Endothelial cell of umbilical vein (primary cell): ENCODE data around the gene SYTL5. TPM values are rescaled to one million over a fixed set of nuclear protein-coding genes. Genes with fewer than 3 reads are reported as not detected.

Experiments used
- BruUV-seq: library from RNA; stranded (reverse); fragments of 400-500 nt; replicated peaks from 2 replicates; lab custom pipeline; 2021; lab: Mats Ljungman, UMichigan
- CTCF ChIA-PET: fragments of 300-600, 350-600 bp; sonication (Branson Sonifier 250); formaldehyde crosslinking; loops from one replicate; lab custom pipeline; 2021; ENCODE audit warnings: antibody characterized with exemption, inconsistent platforms; lab: Charles Lee
- POLR2A ChIA-PET: fragments of 300-600, 350-600 bp; sonication (Branson Sonifier 250); formaldehyde crosslinking; loops from one replicate; lab custom pipeline; 2021; ENCODE audit warnings: antibody characterized with exemption, inconsistent platforms; lab: Charles Lee
- DNase-seq: peaks from one replicate; pipeline ENCODE4 v3.0.0-alpha.2; 2011; ENCODE audit warnings: low read depth, low spot score
- FAIRE-seq: peaks from 2 replicates; lab custom pipeline; 2011; peaks lifted over from hg19 to GRCh38; lab: Jason Lieb, UNC
- H2AFZ ChIP-seq: 2 replicates; pipeline ENCODE4 v1.6.0; 2012; ENCODE audit warnings: low read depth, low read length, control low read depth, inconsistent platforms
- H3K27ac ChIP-seq: 2 replicates; pipeline ENCODE4 v1.5.1; 2011; ENCODE audit warnings: low read depth, mild to moderate bottlenecking, control low read depth, low read length, moderate library complexity; ENCODE audit not compliant: insufficient read depth
- H3K27me3 ChIP-seq, 2 experiments: 2 replicates each; pipeline versions ENCODE4 v1.6.0 to v1.6.1; 2011; ENCODE audit warnings: low read length in 2 of 2, mixed read lengths in 1 of 2; ENCODE audit not compliant: control insufficient read depth in 2 of 2, insufficient read depth in 2 of 2
- H3K36me3 ChIP-seq, 2 experiments: 2 replicates in 1 of 2; 3 replicates in 1 of 2; pipeline ENCODE4 v1.5.1; 2011; ENCODE audit warnings: low read length in 2 of 2, mild to moderate bottlenecking in 1 of 2, moderate library complexity in 1 of 2; ENCODE audit not compliant: control insufficient read depth in 2 of 2, insufficient read depth in 2 of 2; ENCODE audit errors: extremely low read depth in 1 of 2
- H3K4me1 ChIP-seq: 3 replicates; pipeline ENCODE4 v1.5.1; 2011; ENCODE audit warnings: mild to moderate bottlenecking, low read length; ENCODE audit not compliant: control insufficient read depth, insufficient read depth; ENCODE audit errors: extremely low read depth
- H3K4me2 ChIP-seq: 2 replicates; pipeline ENCODE4 v1.6.1; 2011; ENCODE audit warnings: low read length, control low read depth, mixed read lengths; ENCODE audit not compliant: insufficient read depth
- H3K4me3 ChIP-seq, 3 experiments: fragments of 200-600 bp in 1 of 3; sonication (generic), shearing (Covaris generic) in 1 of 3; replicated peaks in 1 of 3; 2 replicates each; pipeline ENCODE4 v1.5.1; 2011 to 2016; ENCODE audit warnings: control low read depth in 3 of 3, low read length in 3 of 3, mild to moderate bottlenecking in 2 of 3, inconsistent platforms in 1 of 3, low read depth in 1 of 3, moderate library complexity in 1 of 3; ENCODE audit not compliant: insufficient read depth in 1 of 3
- H3K79me2 ChIP-seq: 2 replicates; pipeline ENCODE4 v1.6.0; 2012; ENCODE audit warnings: low read length, inconsistent platforms; ENCODE audit not compliant: control insufficient read depth, insufficient read depth
- H3K9ac ChIP-seq: replicated peaks from 2 replicates; pipeline ENCODE3; 2011; ENCODE audit warnings: low read length, control low read depth; ENCODE audit not compliant: insufficient read depth; ENCODE audit errors: extremely low read depth
- H3K9me1 ChIP-seq: replicated peaks from 3 replicates; pipeline ENCODE4 v1.6.0; 2011; ENCODE audit warnings: mild to moderate bottlenecking, low read length; ENCODE audit not compliant: control insufficient read depth, insufficient read depth; ENCODE audit errors: extremely low read depth
- H3K9me3 ChIP-seq: replicated peaks from 2 replicates; pipeline ENCODE4 v1.5.1; 2012; ENCODE audit warnings: low read length, inconsistent platforms; ENCODE audit not compliant: control insufficient read depth, insufficient read depth
- H4K20me1 ChIP-seq: replicated peaks from 2 replicates; pipeline ENCODE3; 2011; ENCODE audit warnings: mild to moderate bottlenecking, low read length; ENCODE audit not compliant: control insufficient read depth, insufficient read depth; ENCODE audit errors: extremely low read depth
- EZH2 ChIP-seq: IDR thresholded peaks from 2 replicates; pipeline ENCODE4 v1.6.1; 2012; ENCODE audit warnings: borderline replicate concordance, low read depth, mild to moderate bottlenecking, moderate library complexity, low read length, inconsistent platforms; ENCODE audit not compliant: severe bottlenecking
- FOS ChIP-seq: IDR thresholded peaks from 2 replicates; pipeline ENCODE4 v1.6.1; 2011; ENCODE audit warnings: mild to moderate bottlenecking, low read length, moderate library complexity, borderline replicate concordance; ENCODE audit not compliant: insufficient read depth
- GATA2 ChIP-seq: IDR thresholded peaks from 2 replicates; pipeline ENCODE4 v1.7.0; 2011; ENCODE audit warnings: low read depth, mild to moderate bottlenecking, moderate library complexity, mixed read lengths, low read length; ENCODE audit not compliant: insufficient read length, insufficient read depth
- JUN ChIP-seq: IDR thresholded peaks from 2 replicates; pipeline ENCODE4 v1.6.1; 2011; ENCODE audit warnings: borderline replicate concordance, low read depth; ENCODE audit not compliant: insufficient read length, insufficient read depth
- MYC ChIP-seq: IDR thresholded peaks from one replicate; pipeline ENCODE4 v1.6.1; 2011; ENCODE audit warnings: mild to moderate bottlenecking, low read depth, low read length
- POLR2A ChIP-seq: IDR thresholded peaks from 2 replicates; pipeline ENCODE4 v1.6.1; 2012; ENCODE audit warnings: low read depth, mild to moderate bottlenecking, control low read depth, low read length
- POLR2AphosphoS5 ChIP-seq: IDR thresholded peaks from 2 replicates; pipeline ENCODE4 v1.6.1; 2012; ENCODE audit warnings: low read depth, mild to moderate bottlenecking, control low read depth, low read length, moderate library complexity; ENCODE audit not compliant: insufficient read depth
- dilution Hi-C: fragments of 300-500 bp; cut with MboI; formaldehyde crosslinking; loops from one replicate; pipeline ENCODE4 v1.15.0; 2019; ENCODE audit warnings: low sequenced_read_pairs; ENCODE audit not compliant: extremely low pct_ligation_motif_present
- intact Hi-C: fragments of 100-400 bp; cut with micrococcal nuclease; formaldehyde crosslinking; loops from one replicate; pipeline ENCODE4 v1.10.0; 2022
- polyA plus RNA-seq, 4 experiments: library from polyadenylated mRNA; depleted of rRNA in 3 of 4; stranded (reverse) in 3 of 4; unstranded in 1 of 4; fragments of >200 nt; gene quantifications; 2 replicates each; pipeline versions ENCODE4 v1.2.1 to v1.2.3, GENCODE V29; 2011 to 2012; ENCODE audit warnings: missing spikeins in 1 of 4
- total RNA-seq: library from RNA; stranded (reverse); gene quantifications from 2 replicates; pipeline ENCODE4 v1.2.3, GENCODE V29; 2021
- TF ChIP-seq, protein P1 (sequence below): IDR thresholded peaks from 2 replicates; pipeline ENCODE4 v1.6.1; 2011; ENCODE audit not compliant: insufficient read depth, insufficient read length
- TF ChIP-seq, protein P2 (sequence below), 2 donors: IDR thresholded peaks; 1 replicate in 1 of 2; 2 replicates in 1 of 2; pipeline ENCODE4 v1.5.1; 2011; ENCODE audit warnings: low read length in 2 of 2, mild to moderate bottlenecking in 2 of 2, moderate library complexity in 2 of 2, control low read depth in 1 of 2, inconsistent platforms in 1 of 2, low read depth in 1 of 2; ENCODE audit not compliant: insufficient read depth in 1 of 2; ENCODE audit errors: extremely low read depth in 1 of 2

SYTL5 gene
- total and polyA plus RNA-seq, 2 donors (not counting 3 experiments of a cell fraction or from before 2014, with no cell fraction given), result 0.01 TPM; not detected in 1

DNA sequence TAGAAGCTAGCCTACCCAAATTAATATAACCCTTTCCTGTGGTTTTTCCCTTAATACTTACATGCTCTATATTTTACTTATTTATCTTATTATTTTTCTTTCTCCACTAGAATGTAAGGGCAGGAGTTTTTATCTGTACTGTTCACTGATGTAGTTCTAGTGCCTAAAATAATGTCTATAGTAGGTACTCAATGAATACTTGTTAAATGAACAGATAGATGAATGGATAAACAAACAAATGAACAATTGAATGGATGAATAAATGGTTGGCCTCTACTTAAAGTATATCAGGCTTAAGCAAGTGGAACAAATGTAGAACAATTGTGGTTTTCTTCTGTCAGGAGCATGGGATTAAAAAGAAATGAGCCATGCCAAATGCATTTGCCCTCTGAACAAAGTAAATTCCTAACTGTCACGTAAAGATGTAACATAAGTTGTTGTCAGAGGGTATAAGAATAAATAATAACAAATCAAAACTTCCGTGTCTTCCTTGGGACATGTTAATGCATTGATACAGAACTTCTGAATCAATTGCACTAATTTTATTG is 54.1 kb downstream of the SYTL5 start:
- no TSS peak for BruUV-seq
- no peaks in the 10 kb centered on the region for H4K20me1 ChIP-seq
- ChIA-PET POLR2A (no interaction called here), CTCF (interaction anchor here (1.3 kb wide), 1 partner anchor 134 kb away, joined by 5 read pairs; no protein-coding TSS in a partner anchor)
- H3K4me3 ChIP-seq, result no peak overlapping the region
- no peaks in the 10 kb centered on the region for H3K79me2 ChIP-seq
- H3K9me3 ChIP-seq, result no peaks in the 10 kb centered on the region
- H3K36me3 ChIP-seq, result no peaks in the 10 kb centered on the region
- dilution Hi-C loops, result no loop called here
- H3K27ac ChIP-seq, result no peak overlapping the region
- no peak overlapping the region for H2AFZ ChIP-seq
- H3K9me1 ChIP-seq, result no peaks in the 10 kb centered on the region
- H3K9ac ChIP-seq, result no peak overlapping the region
- FAIRE-seq, result no peak
- no peaks in the 10 kb centered on the region for H3K27me3 ChIP-seq
- no peak for DNase-seq
- intact Hi-C loops, result no loop called here
- peaks cover 6% of the 10 kb centered on the region for H3K4me1 ChIP-seq
- no peak overlapping the region for H3K4me2 ChIP-seq
- TF ChIP-seq, protein P1, sequence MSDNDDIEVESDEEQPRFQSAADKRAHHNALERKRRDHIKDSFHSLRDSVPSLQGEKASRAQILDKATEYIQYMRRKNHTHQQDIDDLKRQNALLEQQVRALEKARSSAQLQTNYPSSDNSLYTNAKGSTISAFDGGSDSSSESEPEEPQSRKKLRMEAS, result no peak
- TF ChIP-seq EZH2 (no peak), POLR2A (no peak), GATA2 (no peak), JUN (no peak), FOS (no peak), POLR2AphosphoS5 (no peak), MYC (no peak)
- TF ChIP-seq, protein P2, sequence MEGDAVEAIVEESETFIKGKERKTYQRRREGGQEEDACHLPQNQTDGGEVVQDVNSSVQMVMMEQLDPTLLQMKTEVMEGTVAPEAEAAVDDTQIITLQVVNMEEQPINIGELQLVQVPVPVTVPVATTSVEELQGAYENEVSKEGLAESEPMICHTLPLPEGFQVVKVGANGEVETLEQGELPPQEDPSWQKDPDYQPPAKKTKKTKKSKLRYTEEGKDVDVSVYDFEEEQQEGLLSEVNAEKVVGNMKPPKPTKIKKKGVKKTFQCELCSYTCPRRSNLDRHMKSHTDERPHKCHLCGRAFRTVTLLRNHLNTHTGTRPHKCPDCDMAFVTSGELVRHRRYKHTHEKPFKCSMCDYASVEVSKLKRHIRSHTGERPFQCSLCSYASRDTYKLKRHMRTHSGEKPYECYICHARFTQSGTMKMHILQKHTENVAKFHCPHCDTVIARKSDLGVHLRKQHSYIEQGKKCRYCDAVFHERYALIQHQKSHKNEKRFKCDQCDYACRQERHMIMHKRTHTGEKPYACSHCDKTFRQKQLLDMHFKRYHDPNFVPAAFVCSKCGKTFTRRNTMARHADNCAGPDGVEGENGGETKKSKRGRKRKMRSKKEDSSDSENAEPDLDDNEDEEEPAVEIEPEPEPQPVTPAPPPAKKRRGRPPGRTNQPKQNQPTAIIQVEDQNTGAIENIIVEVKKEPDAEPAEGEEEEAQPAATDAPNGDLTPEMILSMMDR (IDR thresholded peaks at IDR 0.05; ENCODE audit: extremely low read depth in 1 of 2, insufficient read depth in 1 of 2, low read depth in 1 of 2, low read length in 2 of 2), result no peak
